HEK293 (cell line): ENCODE measurements around the gene NOS1AP.

Source experiments
- CTCF ChIA-PET: fragments of 350-600 bp; formaldehyde crosslinking; extraction: SDS; loops from one replicate; lab custom pipeline; 2021; ENCODE audit warnings: antibody characterized with exemption; lab: Yijun Ruan, JAX
- POLR2A ChIA-PET: fragments of 300-600 bp; formaldehyde crosslinking; extraction: SDS; loops from one replicate; lab custom pipeline; 2020; ENCODE audit warnings: antibody characterized with exemption, inconsistent platforms; lab: Yijun Ruan, JAX
- H3K27ac ChIP-seq: fragments of 200-500 bp; sonication (Bioruptor generic); 2 replicates; pipeline ENCODE4 v1.5.1; 2014; ENCODE audit warnings: low read depth, low read length, control low read depth, inconsistent platforms; ENCODE audit errors: extremely low read depth
- H3K36me3 ChIP-seq, 2 experiments: fragments of 200-500 bp in 1 of 2; sonication (Bioruptor generic) in 1 of 2; 1 replicate in 1 of 2; 2 replicates in 1 of 2; pipeline ENCODE4 v1.5.1; 2014 to 2017; ENCODE audit warnings: inconsistent platforms in 2 of 2, low read length in 2 of 2; ENCODE audit not compliant: control insufficient read depth in 2 of 2, insufficient read depth in 1 of 2
- H3K4me1 ChIP-seq: fragments of 200-500 bp; sonication (Bioruptor generic); 2 replicates; pipeline ENCODE4 v1.5.1; 2014; ENCODE audit warnings: mild to moderate bottlenecking, low read length, inconsistent platforms; ENCODE audit not compliant: control insufficient read depth, insufficient read depth
- H3K4me3 ChIP-seq: 2 replicates; pipeline ENCODE4 v1.5.1; 2011; ENCODE audit warnings: low read depth, mild to moderate bottlenecking, control low read depth, low read length, moderate library complexity
- H3K9me3 ChIP-seq: fragments of 200-500 bp; sonication (Bioruptor generic); 2 replicates; pipeline ENCODE4 v1.5.1; 2014; ENCODE audit warnings: low read depth, low read length, inconsistent platforms; ENCODE audit not compliant: control insufficient read depth, insufficient read depth
- ELK4 ChIP-seq: IDR thresholded peaks from 2 replicates; pipeline ENCODE4 v1.6.1; 2011; ENCODE audit warnings: mild to moderate bottlenecking, low read depth, low read length, borderline replicate concordance
- GFI1B ChIP-seq: fragments of 450-650 bp; formaldehyde crosslinking; IDR thresholded peaks from 2 replicates; pipeline ENCODE4 v1.5.1; 2016; ENCODE audit warnings: missing biosample characterization, missing genetic modification characterization
- GLIS1 ChIP-seq: fragments of 450-650 bp; formaldehyde crosslinking; IDR thresholded peaks from 2 replicates; pipeline ENCODE4 v1.5.1; 2016; ENCODE audit warnings: missing biosample characterization, missing genetic modification characterization
- GLIS2 ChIP-seq: fragments of 450-650 bp; formaldehyde crosslinking; IDR thresholded peaks from 2 replicates; pipeline ENCODE4 v1.5.1; 2016; ENCODE audit warnings: missing biosample characterization, missing genetic modification characterization
- PRDM6 ChIP-seq: fragments of 450-650 bp; formaldehyde crosslinking; IDR thresholded peaks from 2 replicates; pipeline ENCODE4 v1.5.1; 2017; ENCODE audit warnings: missing biosample characterization, missing genetic modification characterization
- SALL2 ChIP-seq: fragments of 450-650 bp; formaldehyde crosslinking; IDR thresholded peaks from 2 replicates; pipeline ENCODE4 v1.5.0; 2017; ENCODE audit warnings: missing biosample characterization, mild to moderate bottlenecking, missing genetic modification characterization, borderline replicate concordance
- ZBTB17 ChIP-seq: fragments of 450-650 bp; formaldehyde crosslinking; IDR thresholded peaks from 2 replicates; pipeline ENCODE4 v1.5.1; 2016; ENCODE audit warnings: missing biosample characterization, missing genetic modification characterization
- ZBTB21 ChIP-seq: fragments of 450-650 bp; formaldehyde crosslinking; IDR thresholded peaks from 2 replicates; pipeline ENCODE4 v1.5.1; 2017; ENCODE audit warnings: missing biosample characterization, missing genetic modification characterization
- ZFP3 ChIP-seq: fragments of 450-650 bp; formaldehyde crosslinking; IDR thresholded peaks from 2 replicates; pipeline ENCODE4 v1.5.1; 2016; ENCODE audit warnings: low read depth, missing biosample characterization, missing genetic modification characterization
- ZNF146 ChIP-seq: fragments of 450-650 bp; formaldehyde crosslinking; IDR thresholded peaks from 2 replicates; pipeline ENCODE4 v1.5.1; 2016; ENCODE audit warnings: missing biosample characterization, missing genetic modification characterization
- ZNF148 ChIP-seq: fragments of 450-650 bp; formaldehyde crosslinking; IDR thresholded peaks from 2 replicates; pipeline ENCODE4 v1.5.0; 2017; ENCODE audit warnings: missing biosample characterization, missing genetic modification characterization, borderline replicate concordance
- ZNF202 ChIP-seq: fragments of 450-650 bp; formaldehyde crosslinking; IDR thresholded peaks from 2 replicates; pipeline ENCODE4 v1.5.1; 2016; ENCODE audit warnings: missing biosample characterization, missing genetic modification characterization, borderline replicate concordance
- ZNF24 ChIP-seq: fragments of 450-650 bp; formaldehyde crosslinking; IDR thresholded peaks from 2 replicates; pipeline ENCODE4 v1.5.1; 2016; ENCODE audit warnings: missing biosample characterization, missing genetic modification characterization
- ZNF311 ChIP-seq: fragments of 450-650 bp; formaldehyde crosslinking; IDR thresholded peaks from 2 replicates; pipeline ENCODE4 v1.5.1; 2017; ENCODE audit warnings: missing biosample characterization, missing genetic modification characterization, borderline replicate concordance
- ZNF366 ChIP-seq: fragments of 450-650 bp; formaldehyde crosslinking; conservative IDR thresholded peaks from 2 replicates; pipeline ENCODE4 v1.5.1; 2016; ENCODE audit warnings: missing biosample characterization, missing genetic modification characterization
- ZNF37A ChIP-seq: fragments of 450-650 bp; IDR thresholded peaks from 2 replicates; pipeline ENCODE4 v1.5.1; 2018; ENCODE audit warnings: missing biosample characterization, missing genetic modification characterization
- ZNF398 ChIP-seq: fragments of 450-650 bp; formaldehyde crosslinking; IDR thresholded peaks from 2 replicates; pipeline ENCODE4 v1.5.1; 2017; ENCODE audit warnings: missing biosample characterization, missing genetic modification characterization
- ZNF514 ChIP-seq: fragments of 450-650 bp; formaldehyde crosslinking; IDR thresholded peaks from 2 replicates; pipeline ENCODE4 v1.5.1; 2016; ENCODE audit warnings: missing biosample characterization, missing genetic modification characterization
- ZNF521 ChIP-seq: fragments of 450-650 bp; formaldehyde crosslinking; IDR thresholded peaks from 2 replicates; pipeline ENCODE4 v1.5.1; 2017; ENCODE audit warnings: missing biosample characterization, mild to moderate bottlenecking, missing genetic modification characterization
- ZNF555 ChIP-seq: fragments of 450-650 bp; formaldehyde crosslinking; conservative IDR thresholded peaks from 2 replicates; pipeline ENCODE4 v1.5.1; 2017; ENCODE audit warnings: missing biosample characterization, mild to moderate bottlenecking, missing genetic modification characterization, inconsistent platforms
- ZNF571 ChIP-seq: fragments of 450-650 bp; formaldehyde crosslinking; IDR thresholded peaks from 2 replicates; pipeline ENCODE4 v1.5.0; 2017; ENCODE audit warnings: missing biosample characterization, missing genetic modification characterization
- ZNF621 ChIP-seq: fragments of 450-650 bp; formaldehyde crosslinking; IDR thresholded peaks from 2 replicates; pipeline ENCODE4 v1.5.1; 2017; ENCODE audit warnings: missing biosample characterization, missing genetic modification characterization
- ZNF629 ChIP-seq: fragments of 450-650 bp; formaldehyde crosslinking; IDR thresholded peaks from 2 replicates; pipeline ENCODE4 v1.5.1; 2017; ENCODE audit warnings: missing biosample characterization, missing genetic modification characterization
- ZNF701 ChIP-seq: fragments of 450-650 bp; formaldehyde crosslinking; IDR thresholded peaks from 2 replicates; pipeline ENCODE4 v1.5.1; 2016; ENCODE audit warnings: missing biosample characterization, missing genetic modification characterization
- ZNF707 ChIP-seq: fragments of 450-650 bp; formaldehyde crosslinking; IDR thresholded peaks from 2 replicates; pipeline ENCODE4 v1.5.1; 2016; ENCODE audit warnings: missing biosample characterization, missing genetic modification characterization
- ZNF777 ChIP-seq: fragments of 450-650 bp; formaldehyde crosslinking; IDR thresholded peaks from 2 replicates; pipeline ENCODE4 v1.5.1; 2017; ENCODE audit warnings: missing biosample characterization, missing genetic modification characterization, borderline replicate concordance
- ZSCAN16 ChIP-seq: fragments of 450-650 bp; formaldehyde crosslinking; IDR thresholded peaks from 2 replicates; pipeline ENCODE4 v1.5.1; 2016; ENCODE audit warnings: missing biosample characterization, missing genetic modification characterization
- ZSCAN30 ChIP-seq: fragments of 450-650 bp; IDR thresholded peaks from 2 replicates; pipeline ENCODE4 v1.5.1; 2018; ENCODE audit warnings: missing biosample characterization, mild to moderate bottlenecking, missing genetic modification characterization, moderate library complexity
- ZSCAN4 ChIP-seq: fragments of 450-650 bp; formaldehyde crosslinking; IDR thresholded peaks from 2 replicates; pipeline ENCODE4 v1.5.1; 2017; ENCODE audit warnings: missing biosample characterization, missing genetic modification characterization

Gene NOS1AP

GRCh38 chr1:162020150-162020549 lies 49.3 kb upstream of the NOS1AP start:
- Histone ChIP-seq H3K36me3 (no peaks in the 10 kb centered on the region), H3K9me3 (no peaks in the 10 kb centered on the region), H3K4me1 (peaks cover 12% of the 10 kb centered on the region), H3K27ac (no peak overlapping the region), H3K4me3 (no peak overlapping the region)
- POLR2A ChIA-PET, result no interaction called here
- TF ChIP-seq ZNF701 (tag by site-specific recombination) (no peak), ZNF629 (tag by site-specific recombination) (no peak), ELK4 (no peak), GLIS2 (tag by site-specific recombination) (no peak), ZSCAN16 (tag by site-specific recombination) (no peak), ZNF311 (tag by site-specific recombination) (no peak), ZSCAN4 (tag by site-specific recombination) (no peak), PRDM6 (tag by site-specific recombination) (no peak), ZNF514 (tag by site-specific recombination) (no peak), ZNF366 (no peak), ZBTB21 (tag by site-specific recombination) (no peak)
- CTCF ChIA-PET, result no interaction called here

GRCh38 chr1:162021124-162021523 lies 48.4 kb upstream of the NOS1AP start:
- no peak for TF ChIP-seq ZNF37A (tag by site-specific recombination)
- TF ChIP-seq ZNF521 (tag by site-specific recombination), result no peak
- no peak for TF ChIP-seq ZNF146
- TF ChIP-seq GLIS1 (tag by site-specific recombination), result no peak
- no peak for TF ChIP-seq ZNF621 (tag by site-specific recombination)
- no peak for TF ChIP-seq ZFP3 (tag by site-specific recombination)
- no peak for TF ChIP-seq ZBTB21 (tag by site-specific recombination)
- TF ChIP-seq ZSCAN30 (tag by site-specific recombination), result no peak
- TF ChIP-seq ZNF398, result no peak
- TF ChIP-seq ZNF707, result no peak
- TF ChIP-seq ZNF571, result no peak
- no peak for TF ChIP-seq ZNF777 (tag by site-specific recombination)
- no peak for TF ChIP-seq ZBTB17 (tag by site-specific recombination)
- TF ChIP-seq ZNF24 (tag by site-specific recombination), result no peak
- TF ChIP-seq ZNF148 (tag by site-specific recombination), result no peak
- TF ChIP-seq ZNF202, result no peak
- no peak for TF ChIP-seq ZNF555
- no peak for TF ChIP-seq GFI1B
- no peak for TF ChIP-seq SALL2 (tag by site-specific recombination)
- ChIA-PET CTCF (interaction anchor here (0.6 to 1.5 kb wide), 3 partner anchors 16 to 730 kb away, joined by 3 to 4 read pairs (median 4); no protein-coding TSS in a partner anchor), POLR2A (no interaction called here)
- no peak overlapping the region for H3K4me3 ChIP-seq
- peaks cover 12% of the 10 kb centered on the region for H3K4me1 ChIP-seq
- no peak overlapping the region for H3K27ac ChIP-seq
- H3K36me3 ChIP-seq, result no peaks in the 10 kb centered on the region
- no peaks in the 10 kb centered on the region for H3K9me3 ChIP-seq
